HTERT RPE-1 (cell line): ENCODE measurements around the gene MID1.

ENCODE experiments used
- in situ Hi-C: fragments of 300-500 bp; cut with MboI; formaldehyde crosslinking; loops from 4 replicates; pipeline ENCODE4 v1.14.3; 2020; ENCODE audit warnings: low sequenced_read_pairs

MID1 gene

DNA sequence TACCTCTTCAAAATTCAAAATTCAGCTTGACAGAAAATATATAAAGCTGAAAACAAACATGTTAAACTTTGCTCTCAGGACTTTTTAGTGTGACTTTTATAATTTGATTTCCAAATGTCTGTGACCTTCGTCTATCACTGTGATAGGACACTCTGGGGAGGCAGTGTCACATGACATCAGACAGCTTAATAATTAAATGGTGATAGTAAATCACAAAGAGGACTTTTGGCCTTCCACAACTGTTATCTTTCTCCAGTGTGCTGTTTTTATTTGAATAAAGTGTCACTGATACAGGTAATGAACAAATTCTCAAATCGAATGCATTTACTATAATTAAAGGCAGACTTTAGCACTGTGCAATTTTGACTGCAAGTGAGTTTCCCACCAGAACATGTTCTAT lies 83.1 kb downstream of the MID1 start:
- in situ Hi-C loops = no loop called here

DNA sequence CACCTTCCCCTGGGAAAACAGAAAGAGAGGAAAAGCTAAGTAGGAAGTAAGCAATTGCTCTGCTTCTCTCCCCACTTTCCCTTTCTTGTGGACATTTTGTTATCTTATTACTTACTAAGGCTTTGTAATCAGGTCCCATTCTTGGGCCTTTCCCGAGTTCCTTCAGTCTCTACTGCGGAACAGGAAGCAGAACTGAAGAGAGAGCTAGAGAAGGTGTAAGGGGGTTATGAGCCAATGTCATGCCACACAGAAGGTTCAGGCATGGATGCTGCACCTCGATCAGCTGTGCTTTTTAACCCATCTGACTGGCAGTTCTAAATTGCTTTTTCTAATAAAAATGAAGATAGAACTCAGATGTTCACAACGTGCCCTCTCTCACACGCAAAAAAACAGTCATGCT lies 83.6 kb downstream of the MID1 start:
- in situ Hi-C loops = no loop called here

DNA sequence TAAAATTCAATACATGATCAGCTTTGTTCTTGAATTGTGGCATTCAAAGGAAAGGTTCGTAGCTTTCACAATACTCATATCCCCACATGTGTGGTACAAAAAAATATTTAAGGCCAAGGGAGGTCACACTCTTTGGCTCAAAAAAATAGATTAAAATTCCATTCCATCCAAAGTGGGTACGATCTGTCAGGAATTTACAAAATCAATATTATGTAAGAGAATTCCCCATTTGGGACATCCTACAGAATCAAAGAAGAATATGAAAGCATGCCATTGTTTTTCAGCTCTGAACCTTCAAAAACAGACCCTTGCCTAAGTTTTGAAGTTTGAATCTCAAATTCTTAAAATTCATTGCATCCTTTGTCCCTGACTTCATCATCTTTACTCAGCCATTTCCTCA lies 85.8 kb downstream of the MID1 start:
- in situ Hi-C loops = no loop called here

DNA sequence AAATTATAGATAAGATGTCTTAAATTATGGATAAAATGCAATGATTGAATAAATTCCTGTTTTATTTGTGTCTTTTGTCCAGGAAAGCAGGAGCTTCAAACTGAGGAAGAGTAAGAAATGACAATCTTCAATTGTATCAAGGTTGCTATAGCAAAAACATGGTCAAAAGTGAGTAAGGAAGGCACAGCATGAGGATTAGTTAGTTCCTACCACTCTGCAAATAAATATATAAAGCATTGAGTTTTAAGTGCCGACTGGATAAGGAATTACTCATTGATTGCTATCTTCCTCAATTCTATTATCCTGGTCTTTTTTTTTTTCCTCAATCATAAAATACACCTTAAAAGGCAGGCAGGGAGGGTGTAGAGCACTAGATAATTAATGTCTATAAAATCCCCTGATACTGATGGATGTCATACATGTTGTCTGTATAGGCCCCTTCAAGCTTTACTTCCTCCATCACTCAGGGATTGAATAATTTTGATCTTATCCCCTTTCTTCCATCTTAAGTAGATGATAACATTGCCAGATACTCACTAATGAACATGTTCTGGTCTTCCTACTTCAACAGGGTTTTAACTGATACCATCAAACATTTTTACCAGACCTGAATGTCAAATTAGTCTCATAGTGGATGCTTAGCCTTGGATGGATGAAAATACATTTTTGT lies 86.6 kb downstream of the MID1 start:
- in situ Hi-C loops = no loop called here

DNA sequence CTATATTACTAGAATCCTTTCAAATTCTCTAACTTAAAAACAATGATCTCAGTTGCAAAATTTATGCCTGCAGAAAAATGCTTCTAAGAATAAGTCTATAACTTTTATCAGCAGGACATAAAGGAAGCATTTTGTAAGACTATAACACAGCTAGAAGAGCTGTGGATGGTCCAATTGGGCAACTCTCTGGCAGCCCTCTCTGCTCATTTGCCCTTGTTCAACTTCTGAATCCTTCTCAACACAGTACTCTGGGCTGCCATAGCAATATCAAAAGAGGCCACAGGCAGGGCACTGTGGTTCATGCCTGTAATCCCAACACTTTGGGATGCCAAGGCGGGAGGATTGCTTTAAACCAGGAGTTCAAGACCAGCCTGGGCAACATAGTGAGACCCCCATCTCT lies 88.5 kb downstream of the MID1 start:
- in situ Hi-C loops = no loop called here

DNA sequence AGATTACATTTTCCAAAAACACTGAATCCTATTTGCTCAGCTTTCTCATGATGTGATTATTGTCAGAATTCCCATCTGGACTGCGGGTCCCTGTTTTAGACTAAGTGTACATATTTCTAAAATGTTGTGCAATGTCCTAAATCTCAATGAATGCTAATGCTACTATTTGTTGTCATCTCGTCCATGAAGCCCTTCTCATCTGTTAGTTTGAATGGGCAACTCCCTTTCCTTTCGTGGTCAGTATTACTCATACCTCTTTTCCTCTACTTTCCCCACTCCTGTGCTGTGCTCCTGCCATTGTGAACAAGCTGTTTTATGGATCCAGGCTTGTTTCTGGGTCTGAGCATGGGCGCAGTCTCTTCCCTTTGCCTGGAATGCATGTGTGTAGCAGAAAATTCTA lies 91.0 kb downstream of the MID1 start:
- in situ Hi-C loops = no loop called here

DNA sequence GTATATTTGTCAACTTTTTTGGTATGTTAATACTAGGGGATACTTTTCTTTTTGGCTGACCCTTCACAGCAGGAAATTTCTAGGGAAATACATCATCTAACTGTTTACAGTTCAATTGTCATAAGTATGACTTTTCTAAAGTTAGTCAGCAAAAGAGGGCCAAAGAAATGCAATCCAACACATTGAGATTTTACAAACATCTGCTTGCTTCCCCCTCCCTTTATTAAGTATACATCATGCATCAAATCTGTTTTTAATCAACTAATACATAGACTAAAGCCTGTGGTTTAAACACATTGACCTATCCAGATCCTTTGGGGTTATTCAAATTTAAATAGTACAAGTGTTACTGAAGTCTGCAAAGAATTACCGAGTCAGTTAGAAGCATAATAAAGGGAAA lies 93.9 kb downstream of the MID1 start:
- in situ Hi-C loops = no loop called here

DNA sequence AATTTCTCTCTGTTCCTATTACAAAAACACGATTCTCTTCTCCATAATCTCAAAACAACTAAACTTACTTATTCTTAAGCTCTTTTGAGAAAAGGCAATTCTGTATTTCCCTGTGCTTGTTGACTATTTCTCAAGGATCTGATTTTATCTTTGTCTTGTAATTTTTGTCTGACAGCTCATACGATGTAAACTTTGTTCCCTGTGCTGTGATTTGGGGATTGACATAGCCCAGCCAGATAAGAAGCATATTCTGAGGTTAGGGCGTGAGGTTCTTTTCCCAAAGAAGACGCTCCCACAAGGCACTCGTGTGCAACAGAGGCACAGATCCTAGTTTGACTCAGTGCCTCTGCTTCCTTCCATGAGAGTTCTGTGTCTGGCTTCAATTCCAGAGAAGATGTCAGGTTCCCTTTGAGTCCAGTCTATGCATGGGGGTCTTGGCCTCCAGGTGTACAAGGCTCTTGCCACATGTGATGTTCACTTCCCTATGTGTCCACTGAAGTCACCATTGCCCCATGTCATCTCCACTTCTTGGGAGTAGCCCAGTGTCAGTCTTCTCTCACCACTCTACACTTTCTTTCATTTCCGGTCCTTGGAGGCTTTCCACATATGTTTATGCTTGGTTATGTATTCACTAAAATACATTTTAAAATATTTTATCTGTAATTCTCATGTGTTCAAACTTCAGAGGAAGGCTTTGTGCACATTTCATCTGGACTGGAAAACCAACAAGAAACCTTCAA lies 94.8 kb downstream of the MID1 start:
- in situ Hi-C loops = no loop called here

DNA sequence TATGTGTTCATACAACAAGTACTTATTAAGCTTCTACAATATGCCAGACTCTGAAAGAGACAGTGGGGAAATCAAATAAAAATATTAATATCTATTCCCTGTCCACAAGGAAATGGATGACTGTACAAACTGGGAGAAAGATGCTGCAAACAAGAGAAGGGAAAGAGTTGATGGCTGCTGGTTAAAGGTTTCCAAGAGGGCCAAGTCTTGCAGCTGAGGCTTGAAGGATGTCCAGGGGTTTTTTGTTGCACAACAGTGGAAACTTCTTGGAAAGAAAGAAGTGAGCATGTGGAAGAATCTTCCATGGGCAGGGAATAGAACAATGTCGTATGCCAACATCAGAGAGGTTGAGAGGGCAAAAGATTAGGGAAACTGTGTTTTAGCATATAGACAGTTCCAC lies 95.8 kb downstream of the MID1 start:
- in situ Hi-C loops = no loop called here

DNA sequence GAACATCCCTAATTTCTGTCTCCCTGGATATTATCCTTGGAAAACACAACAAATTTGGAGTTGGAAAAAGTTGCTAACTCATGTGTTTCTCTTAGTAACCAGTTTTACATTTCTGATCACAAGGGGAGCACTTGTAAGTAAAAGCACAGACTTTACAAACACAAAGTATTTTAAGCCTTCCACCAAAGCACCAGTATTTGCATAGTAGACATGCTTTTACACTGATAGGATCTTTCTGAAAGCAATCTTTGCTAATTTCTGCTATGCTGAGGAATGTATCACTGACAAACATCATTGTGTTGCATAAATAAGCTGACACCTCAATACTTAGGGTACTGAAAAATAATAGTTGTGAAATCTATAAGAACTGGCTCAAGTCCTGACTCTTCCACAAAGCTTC lies 100.6 kb downstream of the MID1 start:
- in situ Hi-C loops = no loop called here

DNA sequence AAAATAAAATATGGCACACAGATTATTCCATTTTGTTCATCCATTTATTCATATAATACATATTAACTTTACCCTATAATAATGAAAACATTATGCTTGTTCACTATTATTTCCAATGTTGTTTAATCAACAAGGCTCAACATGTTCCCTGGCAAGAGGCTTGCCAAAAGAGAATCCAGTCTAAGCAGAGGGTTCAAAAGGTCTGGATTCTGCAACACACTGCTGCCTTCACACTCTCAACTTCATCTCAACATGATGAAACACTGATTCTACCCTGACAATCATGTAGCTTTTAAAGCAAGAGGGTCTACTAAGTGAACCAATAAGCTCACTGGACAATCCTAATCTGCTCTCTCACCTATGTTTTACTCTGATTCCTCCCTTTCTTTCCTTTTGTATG lies 101.1 kb downstream of the MID1 start:
- in situ Hi-C loops = no loop called here

DNA sequence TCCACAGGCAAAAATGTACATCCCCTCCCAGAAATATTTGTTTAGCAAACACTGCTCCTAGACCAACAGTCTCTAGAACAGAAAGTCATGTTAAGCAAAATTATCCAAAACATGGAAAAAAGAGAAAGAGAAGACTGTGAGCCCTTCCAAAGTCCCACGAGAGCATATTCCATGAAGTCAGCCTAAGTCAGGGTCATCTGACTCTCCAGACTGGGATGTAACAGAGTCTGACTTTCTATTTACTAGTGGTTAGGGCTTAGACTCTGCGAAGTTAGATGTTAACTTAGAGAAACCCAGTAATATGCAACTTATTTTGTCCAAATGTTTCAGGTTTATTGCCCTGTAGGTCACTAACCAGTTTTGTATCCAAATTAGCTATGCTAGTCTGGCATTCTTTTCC lies 102.3 kb downstream of the MID1 start:
- in situ Hi-C loops = no loop called here

DNA sequence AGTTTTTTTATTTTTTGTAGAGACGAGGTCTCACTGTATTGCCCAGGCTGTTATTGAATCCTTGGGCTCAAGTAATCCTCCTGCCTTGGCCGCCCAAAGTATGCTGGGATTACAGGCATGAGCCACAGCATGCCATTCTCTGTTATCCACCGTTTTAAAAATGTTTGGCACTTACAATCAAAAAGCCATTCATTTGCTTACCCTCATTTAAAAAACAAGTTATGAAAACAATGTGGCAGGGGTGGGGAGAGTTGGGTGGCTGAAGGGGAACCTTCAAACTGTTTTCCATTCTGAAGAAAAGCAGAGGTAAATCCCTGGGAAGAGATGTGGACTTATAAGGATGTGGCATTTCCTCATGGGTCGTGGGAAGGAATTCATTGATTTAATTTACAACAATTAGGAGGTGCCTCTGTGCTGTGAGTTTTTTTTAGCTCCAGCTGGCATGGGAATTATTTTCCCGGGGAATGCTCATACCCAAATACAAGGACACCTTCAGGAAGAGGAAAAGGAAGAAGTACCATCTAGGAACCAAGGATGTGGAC lies 103.5 kb downstream of the MID1 start:
- in situ Hi-C loops = no loop called here

DNA sequence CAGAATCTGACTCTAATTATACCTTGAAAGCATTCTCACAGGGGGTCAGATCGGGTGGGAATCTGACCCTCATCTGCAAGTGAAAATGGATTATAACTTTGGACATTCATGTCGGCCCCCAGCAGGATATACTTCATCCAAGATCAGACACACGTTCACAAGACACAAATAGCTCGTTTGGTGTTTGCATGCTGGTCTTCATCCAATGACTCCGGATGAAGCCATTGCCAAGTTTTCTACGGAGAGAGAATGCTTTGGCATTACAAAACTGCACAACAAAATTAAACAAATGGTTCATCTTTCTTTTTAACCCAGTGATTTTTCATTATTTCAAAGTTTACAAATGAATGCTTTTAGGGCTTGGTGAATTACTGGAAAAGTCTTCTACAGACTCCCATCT lies 105.5 kb downstream of the MID1 start:
- in situ Hi-C loops = no loop called here

DNA sequence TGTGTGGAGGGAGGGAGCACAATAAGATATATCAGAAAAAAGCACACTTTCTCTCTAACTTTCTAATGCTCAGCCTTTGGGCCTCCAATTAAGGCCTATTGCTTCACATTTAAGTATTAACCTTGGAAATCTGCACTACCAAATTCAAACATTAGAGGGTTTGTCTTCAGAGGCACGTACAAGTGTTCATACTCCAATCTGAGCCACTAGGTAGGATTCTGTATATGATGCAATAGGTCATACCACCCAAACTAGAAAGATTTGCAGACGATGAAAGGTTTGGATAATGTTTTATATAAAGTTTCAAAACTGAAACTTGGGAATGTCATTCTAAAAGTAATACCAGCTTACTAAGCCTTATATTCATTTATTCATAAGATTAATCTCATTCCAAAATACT lies 106.4 kb downstream of the MID1 start:
- in situ Hi-C loops = no loop called here

DNA sequence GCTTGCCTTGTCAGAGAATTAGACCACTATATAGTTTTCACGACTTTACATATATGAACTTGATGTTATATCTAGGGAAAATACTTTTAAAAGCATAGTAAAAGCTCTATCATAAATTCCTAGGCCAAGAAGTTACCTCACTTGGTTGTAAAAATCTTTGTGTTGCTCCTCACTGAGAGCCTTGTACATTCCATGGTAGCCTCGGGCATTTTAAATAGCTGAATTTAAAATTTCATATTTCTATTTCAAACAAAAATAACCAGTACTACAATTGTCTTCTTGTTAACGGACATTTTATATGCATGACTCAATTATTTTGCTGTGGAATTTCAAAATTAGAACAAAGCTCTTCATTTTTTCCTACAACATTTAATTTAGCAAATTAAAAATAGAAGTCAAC lies 107.6 kb downstream of the MID1 start:
- in situ Hi-C loops = no loop called here

DNA sequence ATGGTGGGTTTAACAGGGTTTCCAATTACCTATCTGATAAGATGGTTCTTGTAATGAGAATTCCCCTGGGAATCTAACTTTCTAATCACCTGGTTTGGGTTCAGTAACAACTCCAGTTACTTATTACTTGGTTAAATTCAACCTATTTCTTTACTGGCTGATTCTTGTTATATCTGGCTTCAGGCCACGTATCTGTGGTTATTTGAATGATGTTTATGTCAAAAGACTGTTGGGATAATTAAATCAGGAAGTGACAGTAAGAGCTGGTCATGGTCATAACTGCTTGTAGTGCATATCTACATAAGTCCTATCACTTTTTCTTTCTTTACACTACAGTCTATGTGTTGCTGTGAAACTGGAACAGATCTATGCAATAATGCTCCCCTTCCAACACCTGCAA lies 108.1 kb downstream of the MID1 start:
- in situ Hi-C loops = no loop called here

DNA sequence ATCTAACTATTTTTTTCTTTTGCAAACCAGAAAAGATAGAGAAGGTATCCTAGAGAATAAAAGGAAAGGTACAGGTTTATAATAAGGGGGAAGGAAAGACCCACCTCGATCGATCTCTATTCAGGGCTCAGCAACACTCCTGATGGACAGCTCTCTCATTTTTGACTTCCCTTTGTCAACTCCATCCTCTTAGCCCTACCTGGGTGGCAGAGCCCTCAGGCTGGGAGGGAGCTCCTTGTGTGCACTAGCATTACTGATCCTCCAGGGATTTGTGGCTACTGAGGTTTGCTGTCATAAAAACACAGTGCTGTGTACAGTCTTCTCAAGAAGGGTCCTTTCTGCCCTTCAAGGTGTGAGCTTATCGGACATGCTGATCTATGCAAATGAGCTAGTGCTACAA lies 111.0 kb downstream of the MID1 start:
- in situ Hi-C loops = no loop called here

DNA sequence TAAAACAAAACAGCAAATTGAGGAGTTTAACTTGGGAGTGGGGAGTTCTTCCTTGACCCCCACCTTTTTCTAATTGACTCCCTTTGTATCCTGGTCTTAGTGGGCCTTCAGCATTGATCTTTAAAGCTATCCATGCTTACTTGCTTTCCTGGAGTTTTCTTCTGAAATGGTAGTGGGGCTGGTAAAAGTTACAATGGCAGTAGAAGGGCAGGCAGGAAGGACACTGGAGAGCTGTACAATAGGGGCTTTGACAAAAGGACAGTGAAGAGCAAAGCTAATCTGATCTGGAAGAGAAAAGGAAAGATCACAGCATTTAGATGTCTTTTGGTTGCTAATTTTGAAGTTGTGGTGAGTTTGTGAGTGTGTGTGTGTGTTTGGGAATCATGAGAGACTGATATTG lies 111.5 kb downstream of the MID1 start:
- in situ Hi-C loops = no loop called here

DNA sequence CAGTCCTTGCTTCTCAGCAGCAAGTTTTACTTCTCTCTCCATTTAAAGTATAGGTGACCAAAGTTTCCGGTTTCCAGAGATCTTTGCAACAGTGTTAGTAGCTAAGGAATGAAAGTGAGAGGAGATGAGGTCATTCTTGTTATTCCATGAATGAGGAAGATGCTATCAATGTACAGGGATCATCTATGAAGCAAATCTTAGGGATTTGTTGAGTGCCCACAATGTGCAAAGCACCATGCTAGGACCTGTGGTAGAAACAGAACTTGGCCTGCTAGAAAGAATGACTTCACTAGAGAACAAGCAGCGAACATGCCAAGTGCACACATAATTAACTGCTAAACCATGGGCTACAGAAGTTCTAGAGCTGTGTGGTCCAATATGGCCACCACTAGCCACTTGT lies 112.5 kb downstream of the MID1 start:
- in situ Hi-C loops = no loop called here

DNA sequence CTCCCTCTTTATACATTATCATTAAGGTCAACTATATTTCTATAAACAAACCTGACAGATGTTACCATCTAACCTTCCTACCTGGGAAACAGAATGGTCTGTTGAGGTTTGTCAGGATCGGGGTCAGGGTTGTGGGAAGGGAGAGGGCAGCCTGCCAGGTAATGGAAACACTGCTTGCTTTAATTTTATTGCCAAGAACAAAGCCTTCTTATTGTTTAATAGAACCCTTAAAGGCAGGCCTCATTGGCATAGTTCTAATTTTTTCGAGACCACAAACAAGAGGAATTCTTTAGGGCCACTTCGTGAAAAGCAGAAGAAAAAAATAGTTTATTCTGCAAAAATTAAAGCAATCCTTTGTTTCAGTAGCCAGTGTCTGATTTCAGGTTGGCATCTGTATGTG lies 113.2 kb downstream of the MID1 start:
- in situ Hi-C loops = no loop called here

DNA sequence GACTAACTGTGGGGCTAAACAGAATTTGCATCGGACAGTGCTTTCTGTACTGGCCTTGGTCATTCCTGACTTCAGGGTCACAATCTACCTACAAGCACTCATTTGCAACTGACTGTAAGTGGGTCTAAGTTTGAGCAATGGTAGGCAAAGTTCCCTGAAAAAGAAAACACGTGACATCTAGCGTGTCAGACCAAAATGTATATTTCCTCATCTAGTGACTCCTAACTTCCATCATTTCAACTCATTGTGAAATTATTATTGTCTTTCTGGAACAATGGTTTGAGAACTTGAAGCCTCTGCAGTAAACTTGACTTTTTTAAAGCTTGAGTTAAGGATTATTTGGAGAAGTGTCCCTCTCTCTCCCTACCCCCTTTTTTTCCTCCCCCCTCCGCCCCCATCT lies 113.6 kb downstream of the MID1 start:
- in situ Hi-C loops = no loop called here

DNA sequence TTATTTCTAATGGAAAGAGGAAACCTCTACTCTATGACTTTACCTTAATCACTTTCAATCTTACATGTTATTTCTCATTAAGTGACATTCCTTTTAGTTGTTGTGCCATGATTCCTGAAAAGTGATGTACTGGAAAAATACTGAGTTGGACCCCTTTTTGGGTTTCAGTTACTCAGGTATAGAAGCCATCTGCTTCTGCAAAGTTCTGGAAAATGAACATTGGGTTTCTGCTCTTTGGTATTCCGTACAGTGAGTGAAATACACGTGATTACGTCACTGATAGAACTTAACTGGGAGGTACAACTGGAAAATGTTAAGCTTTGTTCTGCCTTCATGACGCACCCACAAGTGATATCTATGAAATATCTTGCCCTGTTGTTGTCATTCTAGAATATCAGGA lies 114.7 kb downstream of the MID1 start:
- in situ Hi-C loops = no loop called here
